Esophagus muscularis mucosa (tissue), 3 donors: ENCODE results near the gene MRPL37.

ENCODE experiments used
- CTCF ChIP-seq, 3 experiments: fragments of 200-600 bp in 2 of 3; fragments of 450-650 bp in 1 of 3; sonication (generic) in 2 of 3; IDR thresholded peaks; one replicate each; pipeline ENCODE4 v1.5.1; 2017 to 2019; ENCODE audit warnings: antibody characterized with exemption in 3 of 3, mild to moderate bottlenecking in 2 of 3, moderate library complexity in 1 of 3
- POLR2A ChIP-seq: fragments of 450-650 bp; IDR thresholded peaks from one replicate; pipeline ENCODE4 v1.6.1; 2017; ENCODE audit warnings: antibody characterized with exemption, moderate library complexity, mild to moderate bottlenecking, low read depth
- POLR2AphosphoS5 ChIP-seq, 2 donors: sonication (generic); formaldehyde crosslinking; IDR thresholded peaks; one replicate each; pipeline ENCODE4 v1.6.1; 2017; ENCODE audit warnings: antibody characterized with exemption in 2 of 2

GRCh38 chr1:54173681-54174080 is 26.3 kb upstream of the MRPL37 start:
- no peak for TF ChIP-seq POLR2A
- TF ChIP-seq CTCF (IDR thresholded peaks at IDR 0.05): no peak
- TF ChIP-seq POLR2AphosphoS5 (IDR thresholded peaks at IDR 0.05): no peak
